HTERT RPE-1 (cell line): ENCODE results near the gene ARRDC2.
"Not testable (repeated sequence)": the region's sequence is repeated elsewhere in the genome, so short reads cannot be mapped to it uniquely, and the experiment has no call there.

Experiments used
- in situ Hi-C: fragments of 300-500 bp; cut with MboI; formaldehyde crosslinking; loops from 4 replicates; pipeline ENCODE4 v1.14.3; 2020; ENCODE audit warnings: low sequenced_read_pairs

The ARRDC2 gene

GRCh38 chr19:18016209-18016910, 8.4 kb downstream of the ARRDC2 start:
- in situ Hi-C loops: no loop called here

GRCh38 chr19:18017275-18018083, 9.5 kb downstream of the ARRDC2 start:
- in situ Hi-C loops: no loop called here

- in situ Hi-C loops: no loop called here
Measured at GRCh38 chr19:18020212-18021085, 12.5 kb downstream of the ARRDC2 start.

GRCh38 chr19:18021121-18021755, 13.3 kb downstream of the ARRDC2 start:
- in situ Hi-C loops: no loop called here

GRCh38 chr19:18023622-18024251, 15.8 kb downstream of the ARRDC2 start:
- in situ Hi-C loops: no loop called here

GRCh38 chr19:18027151-18027550, 19.2 kb downstream of the ARRDC2 start:
- in situ Hi-C loops: no loop called here

GRCh38 chr19:18029617-18030338, 21.8 kb downstream of the ARRDC2 start:
- in situ Hi-C loops: no loop called here

GRCh38 chr19:18031401-18031800, 23.4 kb downstream of the ARRDC2 start:
- in situ Hi-C loops: not testable (repeated sequence)

- in situ Hi-C loops: not testable (repeated sequence)
Measured at GRCh38 chr19:18032102-18032501, 24.1 kb downstream of the ARRDC2 start.

- in situ Hi-C loops: no loop called here
Measured at GRCh38 chr19:18041054-18041453, 33.1 kb downstream of the ARRDC2 start.

- in situ Hi-C loops: no loop called here
Measured at GRCh38 chr19:18043676-18044075, 35.7 kb downstream of the ARRDC2 start.

- in situ Hi-C loops: no loop called here
Measured at GRCh38 chr19:18044825-18045304, 36.9 kb downstream of the ARRDC2 start.

- in situ Hi-C loops: no loop called here
Measured at GRCh38 chr19:18045307-18046050, 37.5 kb downstream of the ARRDC2 start.

- in situ Hi-C loops: no loop called here
Measured at GRCh38 chr19:18046059-18046718, 38.2 kb downstream of the ARRDC2 start.

- in situ Hi-C loops: no loop called here
Measured at GRCh38 chr19:18049385-18049784, 41.4 kb downstream of the ARRDC2 start.

- in situ Hi-C loops: no loop called here
Measured at GRCh38 chr19:18051887-18052286, 43.9 kb downstream of the ARRDC2 start.

- in situ Hi-C loops: no loop called here
Measured at GRCh38 chr19:18053576-18054219, 45.7 kb downstream of the ARRDC2 start.

- in situ Hi-C loops: no loop called here
Measured at GRCh38 chr19:18055967-18056366, 48.0 kb downstream of the ARRDC2 start.
